KOPT-K1 (cell line): ENCODE results near the gene OSBP2.
"Not testable (repeated sequence)": the region's sequence is repeated elsewhere in the genome, so short reads cannot be mapped to it uniquely, and the experiment has no call there.

Experiments used
- H3K27ac ChIP-seq: fragments of 200-600 bp; sonication (generic); 2 replicates; pipeline ENCODE4 v1.5.1; 2016; ENCODE audit warnings: antibody characterized with exemption, mild to moderate bottlenecking, low read depth, low read length; ENCODE audit not compliant: poor library complexity, severe bottlenecking
- H3K36me3 ChIP-seq: fragments of 200-600 bp; sonication (generic); 2 replicates; pipeline ENCODE4 v1.5.1; 2017; ENCODE audit warnings: antibody characterized with exemption, mild to moderate bottlenecking, low read length, moderate library complexity; ENCODE audit not compliant: insufficient read depth
- H3K9me3 ChIP-seq: fragments of 200-600 bp; sonication (generic); 2 replicates; pipeline ENCODE4 v1.5.1; 2017; ENCODE audit warnings: antibody characterized with exemption, low read length, mild to moderate bottlenecking; ENCODE audit not compliant: insufficient read depth, poor library complexity, severe bottlenecking

Gene OSBP2

GRCh38 chr22:30695351-30695851 is 727 bp downstream of the OSBP2 start:
- Histone ChIP-seq H3K27ac (no peak overlapping the region), H3K36me3 (no peaks in the 10 kb centered on the region), H3K9me3 (no peaks in the 10 kb centered on the region)

- no peaks in the 10 kb centered on the region for H3K36me3 ChIP-seq
- no peak overlapping the region for H3K27ac ChIP-seq
- H3K9me3 ChIP-seq = no peaks in the 10 kb centered on the region
These were observed 1.4 kb downstream of the OSBP2 start for GRCh38 chr22:30695871-30696655.

- Histone ChIP-seq H3K9me3 (no peaks in the 10 kb centered on the region), H3K27ac (no peak overlapping the region), H3K36me3 (no peaks in the 10 kb centered on the region)
These were observed 3.3 kb downstream of the OSBP2 start for GRCh38 chr22:30697975-30698374.

GRCh38 chr22:30701872-30702271 is 7.2 kb downstream of the OSBP2 start:
- Histone ChIP-seq H3K9me3 (no peaks in the 10 kb centered on the region), H3K27ac (no peak overlapping the region), H3K36me3 (no peaks in the 10 kb centered on the region)

- no peaks in the 10 kb centered on the region for H3K36me3 ChIP-seq
- H3K9me3 ChIP-seq = no peaks in the 10 kb centered on the region
- no peak overlapping the region for H3K27ac ChIP-seq
These were observed 8.2 kb downstream of the OSBP2 start for GRCh38 chr22:30702856-30703255.

- no peaks in the 10 kb centered on the region for H3K36me3 ChIP-seq
- no peaks in the 10 kb centered on the region for H3K9me3 ChIP-seq
- no peak overlapping the region for H3K27ac ChIP-seq
These were observed 10.3 kb downstream of the OSBP2 start for GRCh38 chr22:30704978-30705377.

- peak overlapping the region; percentile 44 for H3K27ac ChIP-seq
- no peaks in the 10 kb centered on the region for H3K36me3 ChIP-seq
- no peaks in the 10 kb centered on the region for H3K9me3 ChIP-seq
These were observed 11.3 kb downstream of the OSBP2 start for GRCh38 chr22:30705710-30706651.

DNA sequence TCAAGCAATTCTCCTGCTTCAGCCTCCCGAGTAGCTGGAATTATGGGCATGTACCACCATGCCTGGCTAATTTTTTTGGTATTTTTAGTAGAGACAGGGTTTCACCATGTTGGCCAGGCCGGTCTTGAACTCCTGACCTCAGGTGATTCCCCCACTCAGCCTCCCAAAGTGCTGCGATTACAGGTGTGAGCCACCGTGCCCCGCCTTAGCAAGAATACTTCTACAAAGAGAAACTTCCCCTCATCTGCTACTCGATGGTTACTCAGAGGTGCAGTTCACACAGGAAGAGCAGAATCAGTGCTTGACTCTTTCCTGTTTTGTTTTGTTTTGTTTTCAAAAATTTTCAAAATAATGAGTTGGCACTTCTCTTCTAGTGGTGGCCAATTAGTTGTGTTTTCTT is 15.3 kb downstream of the OSBP2 start:
- H3K36me3 ChIP-seq, H3K27ac ChIP-seq, H3K9me3 ChIP-seq: not testable (repeated sequence)

GRCh38 chr22:30712094-30712493 is 17.4 kb downstream of the OSBP2 start:
- Histone ChIP-seq H3K27ac (no peak overlapping the region), H3K9me3 (no peaks in the 10 kb centered on the region), H3K36me3 (no peaks in the 10 kb centered on the region)

GRCh38 chr22:30714062-30714461 is 19.4 kb downstream of the OSBP2 start:
- Histone ChIP-seq H3K9me3 (no peaks in the 10 kb centered on the region), H3K27ac (no peak overlapping the region)

DNA sequence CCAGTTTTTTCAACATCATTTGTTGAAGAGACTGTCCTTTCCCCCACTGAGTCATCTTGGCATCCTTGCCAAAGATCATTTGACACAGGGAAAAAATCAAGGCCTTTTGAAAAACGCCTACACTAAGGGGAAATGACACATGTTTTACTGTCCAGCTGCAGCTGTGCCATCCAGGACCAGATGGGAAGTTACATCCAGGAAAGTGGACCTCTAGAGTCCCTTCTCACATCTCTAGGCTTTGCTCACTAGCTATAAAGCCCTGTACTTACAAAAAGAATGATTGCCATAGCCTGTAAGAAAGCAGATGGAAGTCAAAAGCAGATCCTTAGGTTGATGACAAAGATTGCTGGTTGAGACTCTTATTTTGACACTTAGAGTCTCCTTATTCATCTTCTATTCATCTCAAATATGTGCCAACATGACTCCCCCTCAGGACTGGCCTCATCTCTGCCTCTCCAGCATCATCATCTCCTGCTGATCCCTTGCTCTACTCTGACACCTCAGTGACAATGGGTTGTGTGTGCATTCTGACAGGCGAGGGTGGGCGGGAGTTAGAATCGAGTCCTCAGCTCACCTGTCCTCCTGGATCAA is 22.8 kb downstream of the OSBP2 start:
- no peak overlapping the region for H3K27ac ChIP-seq
- H3K9me3 ChIP-seq = no peaks in the 10 kb centered on the region
- H3K36me3 ChIP-seq = no peaks in the 10 kb centered on the region

More at GRCh38 chr22:30714062-30714461, 19.4 kb downstream of the OSBP2 start:
- H3K36me3 ChIP-seq = no peaks in the 10 kb centered on the region

GRCh38 chr22:30717952-30718351 is 23.3 kb downstream of the OSBP2 start:
- H3K9me3 ChIP-seq = no peaks in the 10 kb centered on the region
- no peak overlapping the region for H3K27ac ChIP-seq
- no peaks in the 10 kb centered on the region for H3K36me3 ChIP-seq

GRCh38 chr22:30718491-30718890 is 23.8 kb downstream of the OSBP2 start:
- Histone ChIP-seq H3K27ac (no peak overlapping the region), H3K9me3 (no peaks in the 10 kb centered on the region), H3K36me3 (no peaks in the 10 kb centered on the region)

DNA sequence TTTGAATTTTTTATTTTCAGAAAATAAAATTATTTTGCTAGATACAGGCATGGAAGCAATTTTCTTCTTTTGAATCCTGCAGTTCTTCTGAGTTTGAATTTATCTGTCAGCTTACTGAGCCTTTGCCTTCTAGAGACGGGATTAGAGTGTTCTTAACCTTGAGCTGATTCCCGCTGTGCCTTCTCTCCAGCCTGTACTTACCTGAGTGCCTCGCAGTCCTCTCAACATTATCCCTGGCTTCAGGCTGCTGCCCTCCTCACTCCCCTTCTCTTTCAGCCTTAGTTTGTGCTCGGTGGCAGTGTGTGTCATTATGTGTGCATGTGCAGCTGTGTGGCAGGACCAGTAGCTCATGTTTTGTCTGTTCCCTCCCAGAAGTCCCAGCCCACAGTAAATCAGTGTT is 24.3 kb downstream of the OSBP2 start:
- Histone ChIP-seq H3K9me3 (no peaks in the 10 kb centered on the region), H3K36me3 (no peaks in the 10 kb centered on the region), H3K27ac (no peak overlapping the region)

GRCh38 chr22:30720263-30720837 is 25.7 kb downstream of the OSBP2 start:
- H3K9me3 ChIP-seq = no peaks in the 10 kb centered on the region
- no peaks in the 10 kb centered on the region for H3K36me3 ChIP-seq
- H3K27ac ChIP-seq = no peak overlapping the region
